NCI-H774 (cell line): ENCODE measurements around the gene VPS4A.
"Not testable (repeated sequence)": the region's sequence is repeated elsewhere in the genome, so short reads cannot be mapped to it uniquely, and the experiment has no call there.

ENCODE experiments used
- DNase-seq: peaks from one replicate; lab custom pipeline; 2025; lab: John Stamatoyannopoulos, UW

The VPS4A gene

GRCh38 chr16:69310653-69311532, at the start of gene VPS4A:
TSS of gene VPS4A (plus strand) at chr16:69311350. CDS start at chr16:69311512, 162 bp downstream.
- peak; percentile 76 for DNase-seq

- DNase-seq: no peak
These were observed 44.7 kb upstream of the VPS4A start for GRCh38 chr16:69266334-69267063.

- DNase-seq: no peak
These were observed 43.5 kb upstream of the VPS4A start for GRCh38 chr16:69267633-69268032.

GRCh38 chr16:69270395-69270794, 40.8 kb upstream of the VPS4A start:
- DNase-seq: no peak

GRCh38 chr16:69270831-69271230, 40.3 kb upstream of the VPS4A start:
- no peak for DNase-seq

GRCh38 chr16:69273009-69273408, 38.1 kb upstream of the VPS4A start:
- DNase-seq: no peak

- DNase-seq: no peak
These were observed 36.4 kb upstream of the VPS4A start for GRCh38 chr16:69274699-69275235.

- no peak for DNase-seq
These were observed 34.7 kb upstream of the VPS4A start for GRCh38 chr16:69276148-69277115.

GRCh38 chr16:69277413-69277812, 33.7 kb upstream of the VPS4A start:
- DNase-seq: no peak

GRCh38 chr16:69283851-69284250, 27.3 kb upstream of the VPS4A start:
- no peak for DNase-seq

DNA sequence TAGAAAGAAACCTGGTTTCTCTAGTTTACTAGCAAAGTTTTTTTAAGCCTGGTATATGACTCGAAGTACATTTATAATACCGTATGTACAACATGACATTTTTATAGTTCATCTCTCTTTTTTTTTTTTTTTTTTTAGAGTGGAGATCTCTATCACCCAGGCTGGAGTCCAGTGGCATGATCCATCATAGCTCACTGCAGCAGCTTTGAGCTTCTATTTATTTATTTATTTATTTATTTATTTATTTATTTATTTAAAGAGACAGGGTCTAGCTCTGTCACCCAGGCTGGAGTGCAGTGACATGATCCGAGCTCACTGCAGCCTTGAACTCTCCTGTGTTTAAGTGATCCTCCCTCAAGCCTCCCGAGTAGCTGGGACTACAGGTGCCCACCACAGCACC, 25.9 kb upstream of the VPS4A start:
- DNase-seq: no peak

- peak; percentile 5 for DNase-seq
These were observed 24.0 kb upstream of the VPS4A start for GRCh38 chr16:69286941-69287713.

DNA sequence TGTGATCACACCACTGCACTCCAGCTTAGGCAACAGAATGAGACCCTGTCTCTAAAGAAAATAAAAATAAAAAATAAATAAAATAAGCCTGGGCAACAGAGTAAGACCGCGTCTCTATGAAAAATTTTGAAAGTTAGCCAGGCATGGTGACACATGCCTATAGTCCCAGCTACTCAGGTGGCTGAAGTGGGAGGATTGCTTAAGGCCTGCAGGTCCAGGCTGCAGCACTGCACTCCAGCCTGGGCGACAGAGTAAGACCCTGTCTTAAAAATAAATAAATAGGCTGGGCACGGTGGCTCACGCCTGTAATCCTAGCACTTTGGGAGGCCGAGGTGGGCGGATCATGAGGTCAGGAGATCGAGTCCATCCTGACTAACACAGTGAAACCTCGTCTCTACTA, 19.5 kb upstream of the VPS4A start:
- not testable (repeated sequence) for DNase-seq

DNA sequence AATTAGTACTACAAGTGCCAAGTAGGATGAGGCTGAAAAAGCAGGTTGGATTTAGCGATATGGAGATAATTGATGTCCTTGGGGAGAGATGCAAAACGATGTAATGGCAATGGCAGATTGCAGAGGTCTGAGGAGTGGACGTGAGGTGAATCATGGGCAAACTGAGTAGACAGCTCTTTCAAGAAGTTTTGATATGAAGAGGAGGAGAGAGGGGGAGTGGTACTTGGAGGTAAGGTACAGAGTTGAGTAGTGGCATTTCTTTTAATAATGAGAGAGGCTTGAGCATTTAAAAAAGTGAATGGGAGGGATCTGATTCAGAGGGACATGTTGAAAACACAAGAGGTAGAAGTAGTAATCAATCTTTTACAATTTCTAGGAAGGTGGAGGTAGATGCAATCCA, 17.7 kb upstream of the VPS4A start:
- no peak for DNase-seq

- DNase-seq: no peak
These were observed 17.1 kb upstream of the VPS4A start for GRCh38 chr16:69294051-69294450.

- not testable (repeated sequence) for DNase-seq
These were observed 14.4 kb upstream of the VPS4A start for GRCh38 chr16:69296771-69297170.

- no peak for DNase-seq
These were observed 12.9 kb upstream of the VPS4A start for GRCh38 chr16:69298261-69298660.

- DNase-seq: no peak
These were observed 10.0 kb upstream of the VPS4A start for GRCh38 chr16:69301187-69301586.

DNA sequence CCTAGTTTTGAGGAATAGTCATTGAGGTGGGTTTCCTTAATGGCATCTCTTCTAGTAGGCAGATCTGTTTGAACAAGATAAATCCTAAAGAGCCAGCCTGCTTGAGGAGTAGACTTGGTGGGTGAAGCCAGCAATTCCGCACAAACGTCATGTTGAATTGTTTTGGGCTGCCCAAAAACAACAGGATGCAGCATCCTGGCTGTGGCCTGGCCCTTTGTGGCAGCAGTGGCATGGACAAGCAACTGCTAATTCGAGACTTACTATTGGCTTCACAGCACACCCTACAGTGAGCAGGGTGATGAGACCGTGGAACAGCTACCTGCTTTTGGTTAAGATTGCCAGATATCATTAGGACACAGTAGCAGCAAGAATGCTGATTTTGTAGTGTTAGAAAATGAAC, 9.3 kb upstream of the VPS4A start:
- no peak for DNase-seq

DNA sequence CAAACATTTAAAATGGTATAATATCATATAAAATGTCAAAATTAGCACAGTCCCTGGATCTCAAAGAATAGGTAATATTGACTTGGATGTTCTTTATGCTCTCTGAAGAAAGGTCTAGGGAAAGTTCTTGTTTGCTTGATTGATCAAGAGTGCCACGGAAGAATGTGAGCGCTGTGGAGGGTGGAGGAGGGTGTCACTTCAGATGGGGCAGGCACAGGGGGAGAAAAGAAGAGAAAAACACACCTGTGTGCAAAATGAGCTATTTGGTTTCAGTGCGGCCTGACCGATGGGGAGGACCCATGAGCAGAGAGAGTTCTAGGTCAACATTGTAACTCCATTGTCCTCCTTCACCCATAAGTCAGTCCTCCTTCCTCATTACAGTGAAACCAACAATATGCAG, 8.8 kb upstream of the VPS4A start:
- DNase-seq: no peak

DNA sequence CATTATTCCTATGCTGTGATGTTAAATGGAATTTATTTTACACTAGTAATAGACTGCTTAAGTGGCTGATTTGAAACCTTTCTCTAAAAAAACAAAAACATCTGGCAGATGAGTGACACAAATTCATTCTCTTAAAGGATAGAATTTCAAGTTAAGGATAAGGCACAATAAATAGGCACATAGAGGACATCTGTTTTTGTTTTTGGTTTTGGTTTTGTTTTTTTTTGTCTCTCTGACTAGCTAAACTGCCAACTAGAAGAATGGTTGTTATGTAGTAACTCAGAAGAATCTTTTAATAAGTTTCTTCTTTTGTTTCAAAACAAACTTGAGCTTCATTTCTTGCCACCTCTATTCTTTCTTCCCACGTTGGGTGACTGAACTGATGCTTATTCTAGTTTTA, 5.1 kb upstream of the VPS4A start:
- DNase-seq: no peak
